Cerebellar cortex (tissue), 1 donor: Measurements from ENCODE around the gene OTX2.

Source experiments
- DNase-seq: peaks from one replicate; pipeline ENCODE4 v3.0.0-alpha.2; 2015; ENCODE audit warnings: low spot score

OTX2 gene

DNA sequence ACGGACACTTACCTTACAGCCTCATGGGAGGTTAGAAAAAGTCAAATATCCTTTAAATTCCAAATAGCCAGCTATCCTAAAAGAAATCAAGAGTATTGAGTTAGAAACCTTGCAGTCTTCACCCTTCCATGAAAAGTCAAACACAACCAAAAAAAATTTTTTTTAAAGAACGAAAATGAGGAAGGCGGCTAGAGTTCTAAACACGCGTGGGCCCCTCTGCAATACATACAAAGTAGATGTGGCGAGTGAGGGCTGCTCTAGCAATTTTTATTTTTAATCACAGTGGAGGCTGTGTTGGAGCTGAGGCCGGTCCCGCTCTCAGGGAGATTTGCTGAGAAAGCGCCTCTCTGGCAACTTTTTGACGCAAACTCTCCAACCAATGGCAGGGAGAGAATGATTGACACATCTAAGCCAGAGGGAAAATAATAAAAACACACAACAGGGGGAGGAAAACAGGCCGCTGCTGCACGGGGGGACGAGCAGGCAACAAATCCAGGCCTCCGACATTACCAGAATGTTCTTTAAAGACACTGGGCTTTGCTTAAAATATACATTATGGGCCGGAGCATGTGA is at the start of gene OTX2:
OTX2 (minus strand) TSS at position 333 of the 573 bp plus-strand sequence. CDS start 5,023 bp downstream, outside the sequence.
- peak; percentile 81 for DNase-seq

DNA sequence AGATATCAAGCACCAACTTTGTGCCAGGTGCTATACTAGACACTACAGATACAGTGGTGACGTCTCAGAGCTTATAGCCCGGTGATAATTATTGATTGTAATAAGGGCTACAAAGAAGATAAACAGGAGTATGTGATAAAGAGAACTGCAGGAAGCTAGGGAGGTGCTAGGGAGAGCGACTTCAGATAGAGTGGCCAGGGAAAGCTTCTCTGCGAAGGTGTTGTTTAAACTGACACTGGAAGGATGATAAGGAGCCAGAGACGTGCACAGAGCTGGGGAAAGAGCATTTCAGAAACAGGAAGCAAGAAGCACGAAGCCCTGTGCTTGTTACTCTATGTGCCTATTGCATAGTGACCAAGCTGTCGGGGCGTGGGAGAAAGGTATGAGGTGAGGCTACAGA is 48.1 kb upstream of the OTX2 start:
- peak; percentile 40 for DNase-seq

DNA sequence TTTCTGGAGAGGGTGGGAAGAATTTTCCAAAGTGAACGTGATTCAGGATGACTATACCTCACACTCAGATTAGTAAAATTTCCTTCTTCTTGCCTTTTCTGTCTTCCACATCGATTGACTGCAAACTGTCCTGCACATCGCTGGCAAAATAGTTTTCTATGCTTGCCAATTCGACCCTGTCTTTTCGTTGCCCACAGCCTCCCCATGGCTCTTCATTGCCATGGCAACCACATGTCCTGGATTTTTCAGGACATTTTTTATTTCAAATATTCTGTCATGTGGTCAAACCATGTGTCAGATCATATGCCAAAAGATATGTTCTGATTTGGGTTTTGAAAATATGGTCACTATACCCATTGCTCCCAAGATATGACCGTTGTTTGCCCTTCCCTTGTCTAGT is 46.9 kb upstream of the OTX2 start:
- peak; percentile 87 for DNase-seq

DNA sequence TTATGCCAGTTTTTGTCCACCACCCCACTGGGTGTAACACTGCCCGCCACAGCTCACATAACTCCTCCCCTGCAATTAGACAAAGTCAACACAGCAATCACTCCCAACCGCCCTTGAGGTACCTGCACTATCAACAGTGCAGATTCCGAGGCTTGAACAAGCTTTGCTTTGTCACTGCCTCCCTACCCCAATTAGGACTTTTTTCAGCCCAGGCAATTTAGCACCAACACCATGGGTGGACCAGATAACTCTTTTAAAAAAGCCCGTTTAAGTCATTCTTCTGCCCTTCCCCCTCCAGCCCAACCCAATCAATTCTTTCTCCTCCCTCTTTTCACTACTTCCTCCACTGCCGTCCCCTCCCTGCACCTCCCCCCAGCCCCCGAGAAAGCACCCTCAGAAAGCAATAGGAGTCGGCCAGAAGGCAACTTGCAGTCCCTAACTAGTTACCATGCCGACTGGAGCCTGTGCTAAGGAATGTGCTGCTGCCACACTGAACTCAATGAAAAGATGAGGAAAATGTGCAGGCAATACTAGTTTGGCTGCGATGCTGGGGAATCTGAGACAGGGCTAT is 45.7 kb upstream of the OTX2 start:
- DNase-seq = peak; percentile 72

DNA sequence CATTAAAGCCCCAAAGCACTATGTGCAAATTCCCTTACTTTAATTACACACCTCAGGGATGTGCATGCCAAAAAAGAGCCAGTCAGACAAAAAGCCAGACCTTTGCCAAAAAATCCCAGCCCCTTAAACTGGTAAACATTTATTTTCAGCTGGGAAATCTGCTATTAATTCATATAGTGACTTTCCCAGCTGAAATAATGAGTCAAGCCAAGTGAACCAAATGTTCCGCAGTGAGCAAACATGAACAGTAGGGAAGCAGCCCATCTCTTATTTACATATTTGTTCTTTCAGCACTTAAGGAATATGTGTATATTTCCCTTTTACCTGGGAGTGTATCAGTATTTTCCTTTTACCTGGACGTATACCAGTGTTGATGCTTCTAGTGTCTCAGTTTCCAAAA is 44.0 kb upstream of the OTX2 start:
- peak; percentile 39 for DNase-seq

DNA sequence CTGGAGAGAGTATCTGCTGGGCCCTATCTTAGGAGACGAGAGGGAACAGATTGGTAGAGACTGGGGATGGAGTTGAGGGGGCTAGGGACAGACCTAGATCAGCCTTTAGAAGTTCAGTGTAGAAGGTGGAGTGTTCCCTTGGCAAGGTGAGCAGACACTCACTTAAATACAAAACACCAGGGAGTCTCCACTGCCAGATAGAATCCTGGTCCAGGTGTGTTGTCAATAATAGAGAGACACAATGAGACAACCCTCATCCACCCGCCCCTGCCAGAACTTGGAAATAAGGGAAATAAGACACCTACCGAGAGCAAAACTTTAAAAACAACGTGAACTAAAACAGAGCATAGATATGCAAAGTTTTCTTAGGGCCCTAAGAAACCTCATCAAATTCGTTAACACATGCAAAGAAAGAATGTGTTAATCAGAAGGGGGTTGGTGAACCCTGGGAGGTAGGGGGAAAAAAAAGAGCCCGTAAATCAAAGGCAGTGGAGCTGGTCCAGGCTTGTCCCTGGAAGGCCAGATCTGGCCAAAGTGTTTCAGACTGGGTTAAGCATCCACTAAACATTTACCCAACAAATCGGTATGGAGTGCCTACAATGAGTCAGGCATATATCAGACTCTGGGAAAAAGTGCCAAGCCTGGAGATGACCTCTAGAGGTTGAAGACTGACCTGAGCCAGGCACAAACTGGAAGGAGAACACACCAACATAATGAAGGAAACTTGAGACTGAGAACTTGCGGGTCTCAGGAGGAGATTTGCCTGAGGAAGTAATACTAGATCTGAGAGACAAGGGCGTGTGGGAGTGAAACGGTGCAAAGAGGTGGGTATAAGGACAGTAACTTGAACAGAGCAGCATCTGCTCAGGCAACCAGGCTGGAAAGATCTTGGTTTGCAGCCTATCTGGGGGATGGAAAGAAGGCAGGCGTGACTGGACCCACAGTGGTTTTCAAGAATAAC is 37.0 kb upstream of the OTX2 start:
- DNase-seq = no peak

DNA sequence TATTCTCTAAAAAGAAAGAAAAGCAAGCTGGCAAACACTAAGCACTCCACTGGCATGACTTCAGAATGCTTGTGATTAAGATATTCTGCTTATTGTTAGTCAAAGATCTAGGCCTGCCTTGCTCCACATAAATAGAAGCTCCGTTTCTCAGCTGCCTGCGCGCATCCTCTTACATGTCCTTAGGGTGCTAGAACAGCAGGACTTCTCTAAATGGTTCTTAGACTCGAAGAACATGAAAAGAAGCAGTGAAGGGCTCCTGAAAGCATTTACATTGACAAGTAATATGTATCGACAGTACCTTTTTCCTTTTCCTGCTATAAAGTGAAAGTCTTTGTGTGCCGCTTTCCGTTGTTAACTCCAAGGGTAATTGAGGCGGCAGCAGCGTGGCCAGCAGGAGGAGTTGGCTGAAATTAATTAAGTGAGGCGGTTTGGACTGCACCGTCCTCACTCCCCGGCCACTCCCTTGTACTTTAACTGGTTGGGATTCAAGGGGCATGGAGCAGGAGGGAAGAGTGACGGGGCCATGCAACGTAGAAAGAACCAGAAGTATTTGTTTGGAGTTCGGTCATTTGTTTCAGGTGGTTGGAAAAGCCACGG is 34.2 kb upstream of the OTX2 start:
- DNase-seq = no peak

DNA sequence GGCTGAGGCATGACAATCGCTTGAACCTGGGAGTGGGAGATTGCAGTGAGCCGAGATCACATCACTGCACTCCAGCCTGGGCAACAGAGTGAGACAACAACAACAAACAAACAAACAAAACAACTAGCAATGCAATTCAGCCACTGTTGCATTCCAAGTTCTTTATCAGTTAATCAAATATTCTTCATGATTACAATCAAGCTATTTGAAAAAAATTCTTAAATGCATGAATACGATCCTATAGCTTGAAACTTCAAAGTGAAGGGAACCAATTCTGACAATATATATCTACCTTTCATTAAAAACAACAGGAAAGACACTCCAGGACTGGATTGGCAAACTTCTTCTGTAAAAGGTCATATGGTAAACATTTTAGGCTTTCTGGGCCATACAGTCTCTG is 31.3 kb upstream of the OTX2 start:
- DNase-seq = no peak

DNA sequence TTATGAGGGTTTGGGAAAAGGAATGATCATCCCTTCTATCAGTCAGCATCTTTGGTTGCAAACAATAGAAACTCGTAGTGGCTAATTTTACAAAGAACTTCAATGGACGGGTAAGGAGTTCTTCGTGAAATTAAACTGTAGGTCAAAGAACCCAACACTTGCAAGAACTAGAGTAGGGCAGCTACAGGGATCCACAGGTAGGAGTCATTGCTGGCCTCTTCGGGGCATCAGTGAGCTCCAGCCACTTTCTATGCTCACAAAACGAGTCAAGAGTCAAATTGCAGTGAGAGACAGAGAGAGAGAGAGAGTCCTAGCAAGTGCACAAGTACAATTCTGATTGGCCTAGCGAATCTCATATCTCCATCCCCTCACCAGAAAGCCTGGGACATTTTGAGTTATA is 29.9 kb upstream of the OTX2 start:
- DNase-seq = no peak

DNA sequence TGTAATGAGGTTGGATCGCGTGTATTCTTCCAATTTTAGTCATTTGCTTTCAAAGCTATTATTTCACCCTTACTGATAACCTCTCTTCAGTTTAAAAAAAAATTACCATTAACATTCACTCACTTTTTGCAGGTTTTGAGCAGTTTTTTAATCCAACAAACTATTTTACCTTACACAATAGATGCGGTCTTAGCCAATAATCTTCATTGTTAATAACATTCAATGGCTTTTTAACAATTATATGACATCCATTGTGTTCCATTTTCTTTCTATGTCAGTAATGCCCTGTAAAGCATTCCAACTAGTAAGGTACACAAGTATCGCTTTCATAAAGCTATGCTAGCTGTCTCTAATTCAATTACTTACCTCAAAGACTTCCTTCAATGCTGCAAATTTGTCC is 18.9 kb upstream of the OTX2 start:
- no peak for DNase-seq

DNA sequence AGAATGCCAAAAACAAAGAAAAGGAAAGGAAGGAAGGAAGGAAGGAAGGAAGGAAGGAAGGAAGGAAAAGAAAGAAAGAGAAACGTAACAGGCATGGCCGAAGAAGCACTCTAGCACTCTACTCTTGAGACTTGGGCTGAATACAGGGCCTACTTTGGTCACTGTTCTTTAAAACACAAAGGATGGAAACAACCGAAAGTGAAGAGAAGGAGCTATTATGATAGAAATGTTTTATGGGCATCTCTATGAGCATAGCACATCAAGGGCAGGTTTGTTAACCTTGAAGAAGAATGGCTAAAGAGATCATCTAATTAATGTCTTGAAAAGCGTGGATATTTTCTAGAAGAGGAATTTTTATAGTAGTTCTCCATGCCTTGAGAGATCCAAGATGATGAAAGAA is 15.9 kb upstream of the OTX2 start:
- DNase-seq = no peak

DNA sequence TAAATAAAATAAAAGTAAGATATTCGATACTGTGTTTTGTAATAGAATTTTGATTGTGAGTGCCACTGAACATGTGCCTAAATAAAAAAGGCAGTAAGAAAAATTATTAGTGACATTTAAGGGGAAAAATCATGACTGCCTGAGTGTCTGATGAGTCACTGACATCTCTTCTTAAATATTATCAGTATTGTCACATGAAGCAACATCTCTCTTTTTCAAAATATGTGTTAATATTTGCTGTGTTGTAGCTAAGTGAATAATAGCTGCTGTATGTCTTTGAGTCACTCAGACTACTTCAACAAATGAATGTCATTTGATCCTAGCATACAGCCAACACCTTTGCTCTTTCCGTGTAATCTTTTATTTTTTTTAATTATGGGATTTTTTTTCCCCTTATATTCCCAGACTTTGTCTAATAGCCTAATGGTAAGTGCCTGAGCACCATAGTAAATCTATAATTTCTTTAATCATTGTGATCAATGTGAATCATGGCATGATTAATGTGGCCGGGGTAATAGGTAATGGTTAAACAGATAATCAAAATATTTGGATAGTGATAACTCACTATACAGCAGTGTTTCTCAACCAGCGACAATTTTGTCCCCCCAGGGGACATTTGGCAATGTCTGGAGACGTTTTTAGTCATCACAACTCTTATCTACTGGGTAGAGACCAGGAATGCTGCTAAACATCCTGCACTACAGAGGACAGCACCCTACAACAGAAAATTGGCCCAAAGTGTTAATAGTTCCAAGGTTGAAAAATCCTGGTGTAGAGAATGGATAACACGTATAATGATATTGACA is 11.7 kb upstream of the OTX2 start:
- no peak for DNase-seq

DNA sequence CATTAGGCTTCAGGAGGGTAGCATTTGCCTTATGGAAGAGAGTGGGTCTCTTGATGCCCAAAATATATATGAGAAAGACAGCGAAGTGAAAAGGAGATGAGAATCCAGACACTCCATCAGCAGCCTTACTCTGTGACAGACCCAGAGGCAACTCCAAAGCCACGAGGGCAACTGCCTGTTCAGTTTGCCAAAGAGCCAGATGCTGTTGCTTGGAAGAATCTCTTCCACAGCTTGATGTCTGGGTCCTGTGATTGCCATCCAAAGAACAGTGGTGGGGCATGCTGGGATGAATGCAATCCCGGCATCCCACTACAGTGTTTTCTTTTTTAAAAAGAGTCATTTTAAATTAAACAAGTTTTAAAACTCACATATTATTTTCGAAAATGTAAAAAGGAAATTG is 10.9 kb upstream of the OTX2 start:
- peak; percentile 87 for DNase-seq

DNA sequence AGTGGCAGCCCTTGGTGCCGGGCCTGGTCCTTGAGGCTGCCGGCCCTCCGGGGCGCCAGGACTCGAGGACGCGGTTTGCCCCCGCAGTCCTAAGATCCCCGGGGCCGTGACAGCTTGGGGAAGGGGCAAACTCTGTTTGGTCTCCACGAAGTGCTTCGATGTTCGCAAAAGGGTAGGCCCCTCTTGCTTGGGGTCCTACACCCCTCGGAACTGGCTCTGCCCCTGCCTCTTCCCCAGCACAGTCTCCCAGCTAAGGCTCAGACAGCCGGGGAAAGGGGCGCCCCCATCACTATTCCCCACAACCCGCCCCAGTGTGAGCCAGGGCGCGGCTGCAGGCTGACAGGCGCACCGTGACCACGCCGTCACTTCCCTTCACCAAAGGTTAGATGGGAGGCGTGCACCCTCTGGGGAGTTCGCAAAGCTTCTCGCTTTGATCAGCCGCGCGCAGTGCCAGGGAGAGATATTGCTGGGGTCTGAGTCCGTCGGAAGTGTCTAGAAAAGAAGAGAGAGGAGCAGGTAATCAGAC is 7.2 kb upstream of the OTX2 start:
- no peak for DNase-seq

DNA sequence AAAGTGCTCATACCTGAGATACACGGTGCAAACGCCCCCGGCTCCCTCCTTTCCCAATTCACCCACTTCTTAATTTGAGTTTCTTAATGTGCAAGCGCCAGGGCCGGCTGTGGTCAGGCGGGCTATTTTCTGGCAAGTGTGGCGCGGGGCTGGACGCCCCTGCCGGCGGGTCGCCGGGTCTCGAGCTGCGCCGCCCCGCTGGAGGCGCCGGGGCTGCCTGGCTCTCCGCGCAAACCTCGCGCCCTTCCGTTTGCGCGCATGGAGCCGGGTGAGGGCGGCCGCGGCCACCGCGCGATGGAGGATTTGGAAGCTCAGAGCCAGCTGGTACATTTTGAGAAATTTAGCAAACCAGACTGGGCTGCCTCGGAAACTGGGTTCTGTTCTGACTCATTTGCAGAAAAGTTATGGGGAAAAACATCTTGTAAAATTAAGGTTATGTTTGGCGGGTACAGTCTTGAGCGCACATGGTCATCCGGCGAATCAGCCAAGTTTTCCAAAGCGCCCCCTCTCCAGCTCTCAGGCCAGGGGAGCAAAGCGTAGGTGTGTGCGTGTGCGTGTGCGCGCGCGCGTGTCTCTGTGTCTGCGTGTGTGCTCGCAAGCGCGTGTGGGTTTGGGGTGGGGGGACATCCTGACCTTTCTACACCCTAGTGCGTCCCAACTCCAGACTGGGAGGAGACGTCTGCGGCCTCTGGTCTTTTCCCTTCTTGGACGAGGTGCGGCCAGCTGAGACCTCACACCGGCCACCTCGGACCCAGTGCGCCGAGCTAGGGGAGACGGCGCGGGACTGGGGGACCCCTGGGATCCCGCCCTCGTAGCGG is 6.5 kb upstream of the OTX2 start:
- DNase-seq = no peak

DNA sequence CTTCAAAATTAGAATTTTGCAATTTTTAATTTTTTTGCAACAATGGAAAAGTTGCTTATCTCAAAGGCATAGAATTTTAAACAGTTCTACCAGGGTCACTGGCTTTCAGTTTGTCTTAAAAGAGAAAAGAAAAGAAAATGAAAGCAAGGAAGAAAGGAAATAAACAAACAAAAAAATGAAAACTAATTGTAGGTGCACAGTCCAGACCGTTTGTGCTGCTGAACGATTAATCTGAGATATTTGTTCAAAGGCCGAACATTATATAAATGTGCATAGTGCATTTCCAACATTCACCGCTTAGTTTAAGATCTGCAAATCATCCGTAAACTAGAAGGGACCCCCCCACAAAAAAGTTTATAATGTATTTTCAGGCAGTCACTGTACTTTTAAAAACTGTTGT is 5.5 kb upstream of the OTX2 start:
- no peak for DNase-seq

DNA sequence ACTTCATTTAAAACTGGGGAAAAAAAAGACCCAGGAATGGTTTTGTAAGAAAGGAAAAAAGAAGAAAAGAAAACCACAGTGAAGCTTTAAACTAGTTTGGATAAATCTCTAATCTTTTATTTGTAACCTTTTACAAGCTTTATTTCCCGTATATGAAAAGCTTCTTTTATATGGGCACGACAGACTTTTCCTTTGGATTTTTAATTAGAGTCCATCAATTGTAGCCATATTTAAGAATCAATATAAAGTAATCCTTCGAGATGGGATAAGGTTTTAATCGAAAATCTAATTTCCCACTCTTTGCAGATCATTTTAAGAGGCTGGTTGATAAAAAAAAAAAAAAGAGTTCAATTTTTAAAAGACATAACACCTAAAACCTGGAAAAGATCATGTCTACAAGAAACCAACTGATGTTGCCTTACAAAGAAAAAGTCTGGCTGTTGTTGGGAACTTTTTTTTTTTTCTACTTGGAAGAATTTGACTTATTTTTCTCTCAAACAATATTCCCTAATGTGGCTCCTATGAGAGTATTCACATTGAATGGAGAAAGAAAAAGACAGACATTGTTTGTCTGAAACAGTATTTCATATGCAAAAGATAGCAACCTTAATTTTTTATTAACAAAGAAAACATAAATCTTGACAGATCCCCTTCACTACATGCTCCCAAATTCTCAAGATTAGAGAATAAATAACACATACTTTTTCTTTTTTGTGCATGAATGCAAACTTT is 4.9 kb upstream of the OTX2 start:
- DNase-seq = no peak

DNA sequence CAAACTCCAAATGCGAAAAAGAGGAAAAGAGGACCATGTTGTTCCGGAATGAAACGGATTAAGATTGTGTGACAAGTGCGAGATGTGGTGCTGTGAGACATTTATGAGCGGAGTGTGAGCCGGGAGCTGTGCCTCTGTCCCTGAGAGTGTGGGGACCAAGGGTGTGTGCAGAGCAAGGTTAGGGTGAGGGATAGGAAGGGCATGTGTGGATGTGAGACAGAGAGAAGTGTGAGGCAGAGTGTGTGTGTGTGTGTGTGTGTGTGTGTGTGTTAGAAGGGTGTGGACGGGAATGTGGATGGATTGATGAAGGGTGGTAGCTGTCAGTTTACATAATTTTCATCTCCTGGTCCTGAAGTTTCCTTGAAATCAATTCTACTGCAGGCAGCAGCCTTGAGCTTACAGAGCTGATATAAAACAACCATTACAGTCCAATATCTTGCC is 4.3 kb upstream of the OTX2 start:
- DNase-seq = peak; percentile 44

DNA sequence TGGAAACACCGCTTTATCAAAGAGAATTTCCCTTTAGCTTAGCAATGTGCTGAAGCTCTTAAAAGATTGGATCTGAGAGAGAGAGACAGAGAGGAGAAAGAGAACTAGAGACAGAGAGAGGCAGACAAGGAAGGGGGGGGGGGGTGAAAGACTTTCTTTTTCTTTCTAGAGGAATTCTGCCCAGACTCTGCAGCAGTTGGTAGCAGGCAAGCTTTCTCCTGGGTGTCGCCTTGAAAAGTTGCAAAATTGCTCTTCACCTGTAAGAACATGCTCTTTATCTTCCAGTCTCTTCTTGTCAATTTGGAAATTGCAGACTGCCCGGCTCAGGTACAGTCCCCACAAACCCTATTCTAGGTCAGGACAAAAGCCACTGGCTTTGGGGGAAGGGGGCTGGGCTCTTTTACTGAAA is 2.9 kb upstream of the OTX2 start:
- peak; percentile 35 for DNase-seq
